ENCODE data around the gene ATP8A2. TPM values are rescaled to one million over a fixed set of nuclear protein-coding genes. Genes with fewer than 3 reads are reported as not detected.

The ATP8A2 gene
- total and polyA plus RNA-seq, 2 of the 4 experiments (the other 2 are of a cell fraction), result 0.02 to 0.18 TPM

DNA sequence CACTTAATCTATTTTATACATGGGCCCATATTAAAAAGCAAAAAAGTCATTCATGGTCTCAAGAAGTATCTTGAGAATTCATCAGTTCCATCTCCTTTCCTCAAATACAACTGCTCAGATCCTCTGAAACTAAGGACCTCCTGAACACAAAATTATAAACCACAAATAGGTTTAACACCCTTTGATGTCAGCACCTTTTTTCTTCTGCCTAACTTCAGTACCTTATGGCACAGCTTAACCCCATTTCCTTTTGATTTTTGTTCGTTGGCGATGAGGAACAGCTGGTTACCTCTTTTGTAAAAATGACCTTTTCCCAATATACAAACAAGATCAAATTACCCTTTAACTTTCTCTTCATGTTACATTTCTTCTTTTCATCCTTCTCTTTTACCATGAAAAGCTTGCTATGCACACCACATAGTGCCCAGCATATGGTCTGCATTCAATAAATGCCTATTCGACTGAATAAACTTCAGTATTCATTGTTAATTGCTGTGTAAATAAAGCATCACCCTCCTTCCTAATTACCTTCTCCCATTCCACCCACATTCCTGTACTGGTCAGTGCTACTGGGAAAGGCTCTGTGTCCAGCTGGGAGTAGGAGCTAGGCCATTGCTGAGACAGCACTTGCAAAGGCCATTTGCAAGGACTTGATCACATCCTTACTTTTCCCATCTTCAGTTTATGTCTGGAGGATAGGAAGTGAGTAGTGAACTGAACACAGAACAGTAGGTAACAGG lies 362.1 kb downstream of the ATP8A2 start:
- no peak overlapping the region for H2AFZ ChIP-seq (replicated peaks; ENCODE audit: low read length, poor library complexity)
- no peaks in the 10 kb centered on the region for H3K27me3 ChIP-seq (ENCODE audit: control insufficient read depth, insufficient read depth, low read length)
- H3K4me2 ChIP-seq (ENCODE audit: low read depth, low read length), result no peak overlapping the region
- DNase-seq, result no peak
- H3K4ac ChIP-seq (ENCODE audit: low read depth, low read length), result no peak overlapping the region
- H4K5ac ChIP-seq (ENCODE audit: low read depth, low read length), result no peak overlapping the region
- H3K9me1 ChIP-seq (ENCODE audit: insufficient read depth, low read length), result no peaks in the 10 kb centered on the region
- H3K9ac ChIP-seq (ENCODE audit: low read depth, low read length), result no peak overlapping the region
- no TSS peak for BruUV-seq (replicated peaks)
- no peaks in the 10 kb centered on the region for H3K4me1 ChIP-seq (ENCODE audit: control insufficient read depth, insufficient read depth, low read length)
- H3K18ac ChIP-seq (ENCODE audit: low read depth, low read length), result no peak overlapping the region
- no peak overlapping the region for H4K8ac ChIP-seq (ENCODE audit: low read depth in 2 of 2, low read length in 2 of 2)
- dilution Hi-C loops (cut with HindIII; ENCODE audit: low sequenced_read_pairs, unreplicated experiment) (no loop called here), in situ Hi-C loops (cut with MboI; ENCODE audit: low sequenced_read_pairs) (no loop called here), intact Hi-C loops (cut with micrococcal nuclease) (no loop called here)
- H2AK9ac ChIP-seq (replicated peaks; ENCODE audit: low read depth, low read length, poor library complexity), result no peak overlapping the region
- H3K23ac ChIP-seq (ENCODE audit: low read depth, low read length), result no peak overlapping the region
- H2BK120ac ChIP-seq (ENCODE audit: low read depth, low read length), result no peak overlapping the region
- no CpG with 5 or more reads among the region's 3 CpGs for WGBS, 2 experiments (ENCODE audit: extremely low coverage in 2 of 2, insufficient read length in 1 of 2)
- TF ChIP-seq MAZ (IDR thresholded peaks at IDR 0.05; ENCODE audit: borderline replicate concordance, low read depth, low read length) (no peak), NFE2L2 (IDR thresholded peaks at IDR 0.05; ENCODE audit: low read depth, low read length) (no peak), CEBPB (IDR thresholded peaks at IDR 0.05; ENCODE audit: low read depth, low read length) (no peak), POLR2A (IDR thresholded peaks at IDR 0.05; ENCODE audit: low read depth, low read length) (no peak), MXI1 (IDR thresholded peaks at IDR 0.05; ENCODE audit: borderline replicate concordance, low read depth, low read length) (no peak), CTCF (conservative IDR thresholded peaks at IDR 0.05; ENCODE audit: low read depth, low read length) (no peak), RAD21 (IDR thresholded peaks at IDR 0.05; ENCODE audit: low read length) (no peak), USF2 (IDR thresholded peaks at IDR 0.05; ENCODE audit: low read depth, low read length) (no peak), RCOR1 (IDR thresholded peaks at IDR 0.05; ENCODE audit: insufficient replicate concordance, low read length) (no peak)
- TF ChIP-seq, protein P1, sequence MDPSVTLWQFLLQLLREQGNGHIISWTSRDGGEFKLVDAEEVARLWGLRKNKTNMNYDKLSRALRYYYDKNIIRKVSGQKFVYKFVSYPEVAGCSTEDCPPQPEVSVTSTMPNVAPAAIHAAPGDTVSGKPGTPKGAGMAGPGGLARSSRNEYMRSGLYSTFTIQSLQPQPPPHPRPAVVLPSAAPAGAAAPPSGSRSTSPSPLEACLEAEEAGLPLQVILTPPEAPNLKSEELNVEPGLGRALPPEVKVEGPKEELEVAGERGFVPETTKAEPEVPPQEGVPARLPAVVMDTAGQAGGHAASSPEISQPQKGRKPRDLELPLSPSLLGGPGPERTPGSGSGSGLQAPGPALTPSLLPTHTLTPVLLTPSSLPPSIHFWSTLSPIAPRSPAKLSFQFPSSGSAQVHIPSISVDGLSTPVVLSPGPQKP (IDR thresholded peaks at IDR 0.05; ENCODE audit: borderline replicate concordance, low read depth, low read length), result no peak
- H2BK15ac ChIP-seq (ENCODE audit: low read depth, low read length), result no peak overlapping the region
- H4K91ac ChIP-seq (ENCODE audit: insufficient read depth, low read depth, low read length), result no peak overlapping the region
- no peak overlapping the region for H3K4me3 ChIP-seq (ENCODE audit: insufficient read depth, low read depth, low read length)
- no peaks in the 10 kb centered on the region for H3K9me3 ChIP-seq (ENCODE audit: control insufficient read depth, insufficient read depth, low read length)
- no peak overlapping the region for H3K27ac ChIP-seq (ENCODE audit: insufficient read depth, low read length)
- ChIA-PET CTCF (no interaction called here), POLR2A (ENCODE audit: unreplicated experiment) (no interaction called here)
- H2AK5ac ChIP-seq (ENCODE audit: low read depth, low read length), result no peak overlapping the region
- H3K14ac ChIP-seq (replicated peaks; ENCODE audit: low read depth, low read length), result no peak overlapping the region
- H3K36me3 ChIP-seq (ENCODE audit: control insufficient read depth, insufficient read depth, low read length), result no peaks in the 10 kb centered on the region
- no peak overlapping the region for H2BK20ac ChIP-seq (ENCODE audit: low read depth, low read length)
- H3K79me1 ChIP-seq (ENCODE audit: low read depth in 1 of 2, low read length in 2 of 2), result no peaks in the 10 kb centered on the region
- H2BK5ac ChIP-seq (ENCODE audit: low read depth, low read length, poor library complexity, severe bottlenecking), result no peak overlapping the region
- no peak overlapping the region for H3K56ac ChIP-seq (ENCODE audit: extremely low read depth, insufficient read depth, low read length)
- no peaks in the 10 kb centered on the region for H4K20me1 ChIP-seq (ENCODE audit: insufficient read depth, low read length)
- no peak for ATAC-seq (ENCODE audit: low read depth)
